HG02970 (cell line): Measurements from ENCODE around the gene TAS2R40.
A peak's percentile ranks its signal among the peaks of the same experiment; 100 is the strongest.
"Not testable (repeated sequence)": the region's sequence is repeated elsewhere in the genome, so short reads cannot be mapped to it uniquely, and the experiment has no call there.

ENCODE experiments used
- ATAC-seq: cut with Tn5 transposase; IDR thresholded peaks from one replicate; pipeline ENCODE4 v1.9.1; 2021; ENCODE audit warnings: mild to moderate bottlenecking, moderate library complexity, moderate number of reproducible peaks; ENCODE audit not compliant: unreplicated experiment, low FRiP score

The TAS2R40 gene

DNA sequence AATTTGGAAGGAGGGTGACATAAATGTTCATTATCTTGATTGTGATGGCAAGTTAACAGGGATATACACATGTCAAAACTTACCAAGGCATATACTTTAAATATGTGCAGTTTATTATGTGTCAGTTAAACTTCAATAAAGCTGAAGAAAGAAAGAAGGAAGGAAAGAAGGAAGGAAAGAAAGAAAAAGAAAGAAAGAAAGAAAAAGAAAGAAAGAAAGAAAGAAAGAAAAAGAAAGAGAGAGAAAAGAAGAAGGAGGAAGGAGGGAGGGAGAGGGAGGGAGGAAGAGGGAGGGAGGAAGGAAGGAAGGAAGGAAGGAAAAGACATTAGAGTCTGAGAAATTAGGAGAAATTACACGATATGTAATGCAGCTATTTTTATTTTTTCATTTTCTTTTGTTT is 25.5 kb downstream of the TAS2R40 start:
- no peak for ATAC-seq

- no peak for ATAC-seq
Measured at GRCh38 chr7:143248761-143249354, 27.0 kb downstream of the TAS2R40 start.

GRCh38 chr7:143250199-143250598 is 28.4 kb downstream of the TAS2R40 start:
- ATAC-seq = no peak

GRCh38 chr7:143250822-143251221 is 29.0 kb downstream of the TAS2R40 start:
- no peak for ATAC-seq

- no peak for ATAC-seq
Measured at GRCh38 chr7:143252006-143252405, 30.2 kb downstream of the TAS2R40 start.

DNA sequence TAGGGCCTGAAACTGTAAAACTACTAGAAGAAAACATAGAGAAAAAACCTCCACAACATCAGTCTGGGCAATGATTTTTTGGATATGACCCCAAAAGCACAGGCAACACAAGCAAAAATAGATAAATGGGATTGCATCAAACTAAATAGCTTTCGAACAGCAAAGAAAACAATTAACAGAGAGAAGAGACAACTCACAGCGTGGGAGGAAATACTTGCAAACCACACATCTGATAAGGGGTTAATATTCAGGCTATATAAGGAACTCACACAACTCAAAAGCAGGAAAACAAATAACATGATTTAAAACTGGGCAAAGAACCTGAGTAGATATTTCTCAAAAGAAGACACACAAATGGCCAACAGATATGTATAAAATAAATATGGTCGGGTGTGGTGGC is 33.7 kb downstream of the TAS2R40 start:
- no peak for ATAC-seq

GRCh38 chr7:143256325-143256724 is 34.5 kb downstream of the TAS2R40 start:
- ATAC-seq = no peak

DNA sequence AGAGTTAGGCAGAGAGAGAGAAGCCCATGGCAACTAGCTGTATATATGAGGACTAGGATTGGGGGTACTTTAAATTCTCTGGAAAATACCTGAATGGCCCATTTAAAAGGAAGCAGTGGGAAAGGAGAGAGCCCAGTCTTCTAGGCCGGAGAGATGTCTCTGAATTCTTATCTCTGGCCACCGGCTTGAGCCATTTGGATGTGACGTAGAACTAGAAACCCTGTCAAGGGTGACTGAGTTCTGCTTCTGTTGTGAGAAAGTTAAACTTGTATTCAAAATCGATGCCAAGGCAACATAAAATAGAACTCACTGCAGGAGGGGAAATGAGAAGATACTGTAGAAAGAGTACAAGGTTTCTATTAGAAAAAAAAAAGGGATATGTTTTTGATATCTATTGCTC is 35.1 kb downstream of the TAS2R40 start:
- peak; percentile 83 for ATAC-seq

- no peak for ATAC-seq
Measured at GRCh38 chr7:143257501-143257900, 35.7 kb downstream of the TAS2R40 start.

GRCh38 chr7:143258831-143259230 is 37.0 kb downstream of the TAS2R40 start:
- no peak for ATAC-seq

- ATAC-seq = no peak
Measured at GRCh38 chr7:143259765-143260164, 37.9 kb downstream of the TAS2R40 start.

GRCh38 chr7:143261901-143262300 is 40.1 kb downstream of the TAS2R40 start:
- no peak for ATAC-seq

DNA sequence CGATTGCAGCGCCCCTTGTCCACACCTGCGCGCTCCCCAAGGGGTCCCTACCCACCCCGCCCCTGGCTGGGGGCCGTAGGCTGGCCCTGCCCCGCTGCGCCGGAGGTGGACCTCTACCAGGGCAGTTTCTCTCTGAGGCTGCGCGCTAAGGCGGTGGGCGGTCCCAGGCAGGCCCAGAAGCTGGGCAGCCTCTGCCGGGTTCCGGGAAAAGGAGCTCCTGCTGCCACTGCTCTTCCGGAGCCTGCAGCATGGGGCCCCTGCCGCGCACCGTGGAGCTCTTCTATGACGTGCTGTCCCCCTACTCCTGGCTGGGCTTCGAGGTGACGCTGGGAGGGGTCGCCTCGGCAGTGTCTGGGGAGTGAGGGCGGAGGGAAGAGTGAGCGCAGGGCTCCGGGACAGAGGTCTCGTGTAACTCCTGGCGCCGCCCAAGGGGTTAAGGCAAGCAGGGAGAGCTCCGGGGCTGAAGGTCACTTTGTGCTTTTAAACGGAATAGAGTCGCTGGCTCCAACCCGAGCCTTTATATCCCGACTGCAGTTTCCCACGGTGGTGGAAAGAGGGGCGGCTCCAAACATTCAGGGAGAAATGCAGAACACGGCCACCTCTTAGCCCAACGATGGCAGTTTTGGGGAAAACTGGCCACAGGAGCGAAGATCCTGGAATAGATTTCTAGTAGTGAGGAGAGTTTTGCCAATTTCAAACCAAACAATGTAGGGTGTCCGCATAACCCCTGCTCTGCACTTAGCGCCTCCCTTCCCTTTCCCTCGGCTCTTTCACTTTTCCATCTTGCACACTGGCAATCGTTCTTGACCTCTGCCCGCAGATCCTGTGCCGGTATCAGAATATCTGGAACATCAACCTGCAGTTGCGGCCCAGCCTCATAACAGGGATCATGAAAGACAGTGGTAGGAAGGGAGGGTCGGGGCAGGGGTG is 41.7 kb downstream of the TAS2R40 start, which contains the start of gene GSTK1:
Gene GSTK1 (plus strand): TSS at position 176 of the 930 bp plus-strand sequence. CDS start 73 bp downstream, at position 249.
- ATAC-seq = peak; percentile 94

DNA sequence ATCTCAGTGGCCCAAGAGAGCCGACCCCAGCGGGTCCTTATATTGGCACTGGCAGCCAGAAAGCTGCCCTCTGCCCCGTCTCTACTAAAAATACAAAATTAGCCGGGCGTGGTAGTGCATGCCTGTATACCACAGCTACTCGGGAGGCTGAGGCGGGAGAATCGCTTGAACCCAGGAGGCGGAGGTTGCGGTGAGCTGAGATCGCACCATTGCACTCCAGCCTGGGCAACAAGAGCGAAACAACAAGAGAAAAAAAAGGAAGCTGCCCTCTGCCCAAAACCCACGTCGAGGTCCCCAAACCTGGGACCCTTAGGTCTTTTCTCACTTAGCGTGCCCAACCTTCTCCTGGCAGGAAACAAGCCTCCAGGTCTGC is 42.3 kb downstream of the TAS2R40 start:
- not testable (repeated sequence) for ATAC-seq

DNA sequence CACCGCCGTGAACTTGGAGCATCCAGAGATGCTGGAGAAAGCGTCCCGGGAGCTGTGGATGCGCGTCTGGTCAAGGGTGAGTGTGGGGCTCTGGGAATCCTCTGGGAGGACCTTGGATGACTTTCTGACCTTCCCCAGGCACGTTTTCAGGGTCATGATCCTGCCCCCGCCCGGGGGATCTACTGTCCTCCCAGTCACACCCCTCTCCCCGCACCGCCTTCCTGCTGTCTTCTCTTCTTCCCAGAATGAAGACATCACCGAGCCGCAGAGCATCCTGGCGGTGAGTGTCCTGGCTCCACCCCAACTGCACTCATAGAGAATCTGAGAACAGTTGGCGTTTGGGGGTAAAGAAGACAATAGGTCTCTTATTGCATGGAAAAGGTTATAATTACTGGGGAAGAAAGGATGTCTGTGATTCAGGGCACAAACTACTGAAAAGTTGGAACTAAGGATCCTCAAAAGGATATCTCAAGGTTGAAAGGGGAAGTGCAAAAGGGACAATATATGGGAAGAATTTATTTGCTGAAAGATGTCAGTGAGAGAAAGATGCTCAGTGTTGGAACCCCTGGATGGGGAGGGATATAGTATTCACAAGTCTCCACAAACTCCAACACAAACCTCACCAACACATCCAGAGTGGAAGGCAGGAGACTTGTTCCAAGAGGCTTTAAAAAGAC is 43.3 kb downstream of the TAS2R40 start:
- ATAC-seq = no peak

GRCh38 chr7:143269251-143269650 is 47.4 kb downstream of the TAS2R40 start:
- ATAC-seq = no peak

GRCh38 chr7:143271240-143271639 is 49.4 kb downstream of the TAS2R40 start:
- ATAC-seq = no peak
